Lung (tissue), 12 donors: ENCODE results near the gene STOML1. TPM values are rescaled to one million over a fixed set of nuclear protein-coding genes. Genes with fewer than 3 reads are reported as not detected.

Source experiments
- ATAC-seq: fragments of 200-7000 bp; cut with Tn5 transposase; one replicate; pipeline ENCODE4 v1.9.1; 2020; ENCODE audit warnings: moderate number of reproducible peaks; ENCODE audit not compliant: insufficient read depth, low FRiP score
- DNase-seq, 3 donors: peaks; one replicate each; pipeline ENCODE4 v3.0.0-alpha.2; 2013 to 2017
- H3K27ac ChIP-seq, 2 donors: one replicate each; pipeline ENCODE4 v1.5.1; 2013; ENCODE audit warnings: mild to moderate bottlenecking in 2 of 2, moderate library complexity in 2 of 2, control low read depth in 1 of 2, inconsistent platforms in 1 of 2, low read depth in 1 of 2, low read length in 1 of 2
- H3K27me3 ChIP-seq, 3 donors: one replicate each; pipeline ENCODE4 v1.5.1; 2013; ENCODE audit warnings: low read length in 2 of 3; ENCODE audit not compliant: control insufficient read depth in 3 of 3, insufficient read depth in 3 of 3
- H3K36me3 ChIP-seq, 4 donors: one replicate each; pipeline ENCODE4 v1.5.1; 2013; ENCODE audit warnings: low read length in 4 of 4, mild to moderate bottlenecking in 1 of 4, moderate library complexity in 1 of 4; ENCODE audit not compliant: control insufficient read depth in 4 of 4, insufficient read depth in 4 of 4
- H3K4me1 ChIP-seq, 5 donors: one replicate each; pipeline ENCODE4 v1.5.1; 2013; ENCODE audit warnings: low read length in 5 of 5, mild to moderate bottlenecking in 2 of 5, moderate library complexity in 1 of 5; ENCODE audit not compliant: control insufficient read depth in 5 of 5, insufficient read depth in 5 of 5
- H3K4me3 ChIP-seq: one replicate; pipeline ENCODE4 v1.5.1; 2013; ENCODE audit warnings: mild to moderate bottlenecking, control low read depth, moderate library complexity
- H3K9ac ChIP-seq, 2 donors: one replicate each; pipeline ENCODE4 v1.5.1; 2013; ENCODE audit warnings: low read length in 2 of 2, control low read depth in 1 of 2; ENCODE audit not compliant: insufficient read depth in 1 of 2
- H3K9me3 ChIP-seq, 4 donors: one replicate each; pipeline ENCODE4 v1.5.1; 2013; ENCODE audit warnings: low read length in 3 of 4, mild to moderate bottlenecking in 1 of 4, moderate library complexity in 1 of 4; ENCODE audit not compliant: control insufficient read depth in 4 of 4, insufficient read depth in 3 of 4
- CTCF ChIP-seq: IDR thresholded peaks from 2 replicates; pipeline ENCODE4 v1.5.1; 2012; ENCODE audit warnings: mild to moderate bottlenecking; ENCODE audit errors: control extremely low read depth, extremely low read depth
- WGBS, 2 donors: extraction: QIAGEN DNeasy Blood & Tissue Kit; methylation state at CpG; one replicate each; pipeline ENCODE4 v1.1.7; 2013; 5-methylcytosine and 5-hydroxymethylcytosine counted together
- polyA plus RNA-seq, 2 donors: library from polyadenylated mRNA; stranded (reverse); fragments of 200-250 nt; gene quantifications; one replicate each; pipeline ENCODE4 v1.2.1, GENCODE V29; 2013
- total RNA-seq, 2 donors: library from RNA; depleted of rRNA in 1 of 2; stranded (reverse); fragments of >200 nt in 1 of 2; gene quantifications; one replicate each; pipeline ENCODE4 v1.2.1, GENCODE V29; 2014 to 2021
- donor health status: control.
- donor health status: control.
- donor health status: Bipolar disorder and iron deficiency.
- donor health status: healthy.
- donor health status: DM: yes; HTN: yes; CAD: no.

STOML1 gene
- total and polyA plus RNA-seq, 4 donors = 10.3 to 35.4 (median 26.9) TPM

DNA sequence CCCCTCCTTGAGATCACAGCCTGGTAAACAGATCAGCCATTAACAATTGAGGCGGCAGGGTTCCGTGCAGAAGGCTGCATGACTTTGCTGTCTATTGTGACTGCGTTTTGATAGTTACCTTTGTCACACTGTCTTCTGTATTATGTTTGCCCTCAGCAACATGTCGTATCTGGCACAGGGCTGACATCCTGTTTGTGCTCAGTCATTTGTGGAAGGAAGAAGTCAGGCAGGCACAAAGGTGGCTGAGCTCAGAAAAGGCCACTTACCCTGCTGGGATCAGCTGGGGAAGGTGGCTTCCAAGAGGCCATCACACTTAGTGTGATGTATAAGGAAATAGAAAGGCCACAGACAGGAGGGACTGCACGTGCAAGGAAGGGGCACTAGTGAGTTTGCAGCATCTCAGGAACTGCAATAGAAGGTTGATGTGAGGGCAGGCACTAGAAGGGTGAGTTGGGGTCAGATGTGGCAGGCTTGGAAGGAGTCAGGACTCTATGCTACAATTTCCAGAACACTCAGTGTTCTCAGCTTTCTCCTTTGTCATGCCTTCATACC lies 15.8 kb upstream of the STOML1 start:
- Histone ChIP-seq H3K27me3 (no peaks in the 10 kb centered on the region), H3K36me3 (peaks cover 5 to 18% (median 11%) of the 10 kb centered on the region in 4 donors), H3K4me3 (no peak overlapping the region), H3K9ac (no peak overlapping the region), H3K9me3 (no peaks in the 10 kb centered on the region), H3K4me1 (peaks cover 0 to 29% (median 14%) of the 10 kb centered on the region in 5 donors), H3K27ac (peak overlapping the region in 1 of 2 donors; percentile 35)
- no peak for TF ChIP-seq CTCF
- ATAC-seq (no peak), DNase-seq (peak in 1 of 3 donors; percentile 8)
- WGBS, 2 donors = 16 to 42% methylated on average over 5 of the region's 5 CpGs

DNA sequence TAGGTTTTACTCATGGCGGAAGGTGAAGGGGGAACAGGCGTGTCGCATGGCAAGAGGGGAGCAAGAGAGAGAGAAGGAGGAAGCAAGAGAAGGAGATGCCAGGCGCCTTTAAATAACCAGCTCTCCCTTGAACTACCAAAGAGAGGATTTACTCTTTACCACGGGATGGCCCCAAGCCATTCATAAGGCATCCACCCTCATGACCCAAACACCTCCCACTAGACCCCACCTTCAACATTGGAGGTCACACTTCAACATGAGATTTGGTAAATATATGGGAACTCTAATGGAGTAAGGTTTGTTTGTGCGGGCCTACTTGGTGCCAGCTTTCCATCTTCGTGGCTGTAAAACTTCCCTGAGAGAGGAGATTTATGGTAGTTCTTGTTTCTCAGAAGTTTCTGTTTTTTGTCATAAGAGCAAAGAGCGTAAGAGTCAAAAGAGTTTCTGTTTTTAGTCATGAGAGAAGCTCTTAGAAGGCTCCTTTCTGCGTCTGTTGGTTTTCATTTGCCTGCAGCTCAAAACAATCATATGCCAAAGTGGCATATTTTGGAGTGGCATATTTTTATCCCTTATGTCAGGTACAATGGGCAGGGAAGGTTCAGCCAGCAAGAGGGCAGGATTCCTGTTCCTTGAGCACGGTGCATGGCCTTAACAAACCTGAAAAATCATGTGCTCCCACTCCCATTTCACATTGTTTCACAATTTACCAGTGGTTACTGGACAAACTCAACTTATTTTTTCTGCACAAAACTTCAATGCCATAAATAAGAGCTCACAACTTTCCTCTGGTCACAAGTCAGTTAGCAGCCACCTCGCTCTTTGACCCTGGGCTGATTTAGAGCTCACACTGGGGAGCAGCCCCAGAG lies 14.9 kb upstream of the STOML1 start:
- ATAC-seq (no peak), DNase-seq (no peak)
- Histone ChIP-seq H3K4me3 (no peak overlapping the region), H3K4me1 (peaks cover 0 to 30% (median 14%) of the 10 kb centered on the region in 5 donors), H3K9ac (no peak overlapping the region), H3K36me3 (peaks cover 0 to 20% (median 12%) of the 10 kb centered on the region in 4 donors), H3K9me3 (no peaks in the 10 kb centered on the region), H3K27me3 (no peaks in the 10 kb centered on the region), H3K27ac (peak overlapping the region in 1 of 2 donors; percentile 52)
- 59 to 73% methylated on average over 11 of the region's 11 CpGs for WGBS, 2 donors
- TF ChIP-seq CTCF = no peak

GRCh38 chr15:73997986-73998385 lies 5.9 kb upstream of the STOML1 start:
- H3K9me3 ChIP-seq = no peaks in the 10 kb centered on the region
- peak overlapping the region in 1 of 2 donors; percentile 15 for H3K27ac ChIP-seq
- peaks cover 6 to 14% (median 10%) of the 10 kb centered on the region in 4 donors for H3K36me3 ChIP-seq
- H3K27me3 ChIP-seq = no peaks in the 10 kb centered on the region
- no peak overlapping the region for H3K4me3 ChIP-seq
- 90 to 92% methylated on average over 27 of the region's 27 CpGs for WGBS, 2 donors
- no peak overlapping the region for H3K9ac ChIP-seq
- TF ChIP-seq CTCF = no peak
- DNase-seq (no peak), ATAC-seq (no peak)
- peaks cover 4 to 32% (median 10%) of the 10 kb centered on the region in 5 donors for H3K4me1 ChIP-seq
